ENCODE measurements around the gene SUPT5H.

DNA sequence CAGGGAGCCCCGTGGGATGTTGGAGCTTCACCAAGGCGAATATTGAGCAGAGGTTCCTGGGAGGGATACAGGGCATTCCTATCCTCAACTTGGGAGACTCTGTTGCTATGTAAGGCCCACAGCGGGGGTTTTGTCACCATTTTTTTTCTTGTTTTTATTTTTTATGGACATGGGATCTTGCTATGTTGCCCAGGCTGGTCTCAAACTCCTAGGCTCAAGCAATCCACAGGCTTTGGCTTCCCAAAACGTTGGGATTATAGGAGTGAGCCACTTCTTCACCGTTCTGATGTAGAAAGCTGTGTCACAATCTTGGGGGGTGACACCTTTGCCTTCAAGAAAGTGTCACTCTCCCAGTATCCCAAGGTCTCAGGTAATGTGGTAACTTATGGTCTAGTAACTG, 56.0 kb downstream of the SUPT5H start:
- no peak for TF ChIP-seq POLR2A (IDR thresholded peaks at IDR 0.05)
- TF ChIP-seq, protein P1, sequence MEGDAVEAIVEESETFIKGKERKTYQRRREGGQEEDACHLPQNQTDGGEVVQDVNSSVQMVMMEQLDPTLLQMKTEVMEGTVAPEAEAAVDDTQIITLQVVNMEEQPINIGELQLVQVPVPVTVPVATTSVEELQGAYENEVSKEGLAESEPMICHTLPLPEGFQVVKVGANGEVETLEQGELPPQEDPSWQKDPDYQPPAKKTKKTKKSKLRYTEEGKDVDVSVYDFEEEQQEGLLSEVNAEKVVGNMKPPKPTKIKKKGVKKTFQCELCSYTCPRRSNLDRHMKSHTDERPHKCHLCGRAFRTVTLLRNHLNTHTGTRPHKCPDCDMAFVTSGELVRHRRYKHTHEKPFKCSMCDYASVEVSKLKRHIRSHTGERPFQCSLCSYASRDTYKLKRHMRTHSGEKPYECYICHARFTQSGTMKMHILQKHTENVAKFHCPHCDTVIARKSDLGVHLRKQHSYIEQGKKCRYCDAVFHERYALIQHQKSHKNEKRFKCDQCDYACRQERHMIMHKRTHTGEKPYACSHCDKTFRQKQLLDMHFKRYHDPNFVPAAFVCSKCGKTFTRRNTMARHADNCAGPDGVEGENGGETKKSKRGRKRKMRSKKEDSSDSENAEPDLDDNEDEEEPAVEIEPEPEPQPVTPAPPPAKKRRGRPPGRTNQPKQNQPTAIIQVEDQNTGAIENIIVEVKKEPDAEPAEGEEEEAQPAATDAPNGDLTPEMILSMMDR (IDR thresholded peaks at IDR 0.05), result no peak
